NCI-H146 treated with DMSO at 0.1 percent for 48 hours (cell line): ENCODE data around the gene OR2T11.
"Not testable (repeated sequence)": the region's sequence is repeated elsewhere in the genome, so short reads cannot be mapped to it uniquely, and the experiment has no call there.

Experiments used
- DNase-seq: peaks from one replicate; lab custom pipeline; 2025; ENCODE audit not compliant: unreplicated experiment; lab: John Stamatoyannopoulos, UW

Gene OR2T11, protein sequence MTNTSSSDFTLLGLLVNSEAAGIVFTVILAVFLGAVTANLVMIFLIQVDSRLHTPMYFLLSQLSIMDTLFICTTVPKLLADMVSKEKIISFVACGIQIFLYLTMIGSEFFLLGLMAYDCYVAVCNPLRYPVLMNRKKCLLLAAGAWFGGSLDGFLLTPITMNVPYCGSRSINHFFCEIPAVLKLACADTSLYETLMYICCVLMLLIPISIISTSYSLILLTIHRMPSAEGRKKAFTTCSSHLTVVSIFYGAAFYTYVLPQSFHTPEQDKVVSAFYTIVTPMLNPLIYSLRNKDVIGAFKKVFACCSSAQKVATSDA

DNA sequence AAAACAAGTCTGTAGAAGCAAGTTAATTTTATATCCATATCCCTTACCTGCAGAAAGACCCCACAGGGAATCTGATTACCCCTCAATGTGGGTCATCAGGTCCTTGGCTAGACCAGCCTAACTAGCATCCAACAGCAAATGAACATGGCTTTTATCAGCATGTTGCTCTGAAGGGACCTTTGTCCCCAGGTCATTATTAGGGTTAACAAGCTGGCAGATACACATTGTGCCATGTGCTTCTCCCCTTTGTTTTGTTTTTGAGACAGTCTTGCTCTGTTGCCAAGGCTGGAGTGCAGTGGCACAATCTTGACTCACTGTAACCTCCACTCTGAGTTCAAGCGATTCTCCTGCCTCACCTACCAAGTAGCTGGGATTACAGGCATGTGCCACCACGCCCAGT, at the start of gene OR2T11:
OR2T11 (minus strand) TSS at position 101 of the 400 bp plus-strand sequence. CDS start 7,963 bp downstream, outside the sequence.
- not testable (repeated sequence) for DNase-seq

DNA sequence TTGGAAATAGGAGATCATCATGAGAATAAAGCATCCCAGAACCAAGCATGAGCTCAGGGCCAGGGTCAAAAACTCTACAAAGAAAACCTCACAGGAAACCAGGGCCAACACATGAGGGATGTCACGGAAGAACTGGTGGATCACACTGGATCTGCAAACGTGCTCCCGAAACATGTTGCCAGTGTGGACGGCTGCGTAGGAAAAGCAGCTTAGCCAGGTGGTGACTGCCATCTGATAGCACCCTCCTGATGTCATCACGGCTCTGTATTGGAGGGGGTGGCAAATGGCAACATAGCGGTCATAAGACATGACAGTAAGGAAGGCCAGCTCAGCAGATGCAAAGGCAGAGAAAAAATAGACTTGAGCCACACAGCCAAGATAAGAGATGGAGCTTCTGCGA, 46.8 kb upstream of the OR2T11 start:
- no peak for DNase-seq

DNA sequence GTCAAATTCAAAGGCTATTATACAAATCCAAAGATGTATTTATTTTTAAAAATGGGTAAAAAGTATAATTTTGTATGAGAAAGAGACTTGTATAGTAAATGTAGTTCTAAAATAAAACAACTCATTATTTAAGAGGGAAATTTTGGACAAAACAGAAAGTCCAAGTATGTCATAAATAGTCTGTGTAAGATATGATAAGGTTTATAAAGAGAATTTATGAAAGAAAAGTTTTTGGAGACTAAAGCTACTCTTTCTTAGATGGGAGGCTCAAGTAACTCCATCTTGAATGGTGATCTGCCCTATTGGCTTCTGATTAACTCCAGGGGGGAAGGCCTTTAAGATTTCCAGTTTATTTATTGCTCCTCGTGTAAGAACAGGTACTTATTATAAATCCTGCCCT, 35.1 kb upstream of the OR2T11 start:
- DNase-seq, result no peak

DNA sequence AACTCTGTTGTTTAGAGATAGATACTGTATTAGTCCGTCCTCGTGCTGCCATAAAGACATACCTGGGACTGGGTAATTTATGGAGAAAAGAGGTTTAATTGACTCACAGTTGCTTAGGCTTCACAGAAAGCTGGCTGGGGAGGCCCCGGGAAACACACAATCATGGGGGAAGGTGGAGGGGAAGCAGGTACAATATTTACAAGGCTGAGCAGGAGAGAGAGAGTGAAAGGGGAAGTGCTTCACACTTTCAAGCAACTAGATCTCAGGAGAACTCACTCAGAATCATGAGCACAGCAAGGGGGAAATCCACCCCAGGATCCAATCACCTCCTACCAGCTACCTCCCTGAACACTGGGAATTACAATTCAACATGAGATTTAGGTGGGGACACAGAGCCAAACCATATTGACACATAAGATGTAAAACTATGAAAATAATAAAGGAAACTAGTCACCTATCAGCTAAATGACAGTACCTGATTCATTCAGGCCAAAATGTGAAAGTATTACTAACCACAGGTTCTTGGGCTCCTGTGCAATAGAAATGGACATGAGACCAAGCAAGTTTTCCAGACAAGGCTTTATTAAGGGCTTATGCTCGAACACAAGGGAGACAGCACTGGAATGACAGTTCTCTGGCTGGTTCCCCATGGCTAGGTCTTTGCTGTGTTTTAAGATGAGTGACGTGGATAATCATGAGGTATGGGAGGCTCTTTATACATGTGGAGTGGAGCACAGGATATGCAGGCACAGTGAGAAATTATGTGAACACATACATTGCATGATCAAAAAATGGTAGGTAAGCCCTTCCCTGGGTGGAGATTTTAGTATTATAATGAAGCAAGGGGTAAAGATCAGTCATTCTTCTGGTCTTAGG, 28.8 kb upstream of the OR2T11 start:
- not testable (repeated sequence) for DNase-seq

DNA sequence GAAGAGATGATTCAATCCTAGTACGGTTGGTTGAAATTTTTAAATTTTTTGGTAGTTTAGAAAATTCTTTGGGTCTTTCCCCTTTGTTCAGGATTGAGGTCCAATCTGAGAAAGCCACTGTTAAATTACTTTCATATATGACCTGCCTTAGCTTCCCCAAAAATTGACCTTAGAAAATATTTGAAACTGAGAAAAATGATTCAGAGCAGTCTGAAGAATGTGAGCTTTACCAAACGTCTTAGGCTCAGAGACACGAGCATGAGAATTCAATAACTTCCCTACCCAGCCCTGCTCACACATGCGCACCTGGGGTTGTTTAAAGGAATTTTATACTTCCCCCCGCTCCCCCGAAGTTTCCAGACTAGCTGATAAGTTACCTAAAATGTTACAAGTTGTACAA, 21.9 kb upstream of the OR2T11 start:
- DNase-seq, result not testable (repeated sequence)

DNA sequence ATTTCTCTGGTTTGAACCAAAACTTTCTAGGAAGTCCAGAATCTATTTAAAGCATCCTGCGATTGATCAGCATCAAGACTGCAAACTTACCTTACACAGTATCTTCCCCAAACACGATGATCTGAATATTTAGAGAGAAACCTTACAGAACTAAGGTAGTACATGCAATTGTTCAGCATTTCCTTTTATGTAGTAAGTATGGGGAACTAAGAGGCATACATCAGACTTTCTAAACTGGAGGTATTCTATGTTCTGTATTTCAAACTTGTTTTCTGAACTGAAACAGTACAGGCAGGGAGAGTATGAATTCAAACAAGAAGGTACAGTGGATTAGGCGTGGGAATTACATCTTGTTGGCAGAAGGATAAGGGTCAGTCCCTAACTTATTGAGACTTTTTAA, 20.5 kb upstream of the OR2T11 start, which contains the start of gene OR2T27:
OR2T27 (minus strand) TSS at position 175 of the 400 bp plus-strand sequence. CDS start 4,644 bp downstream, outside the sequence.
- DNase-seq, result not testable (repeated sequence)

DNA sequence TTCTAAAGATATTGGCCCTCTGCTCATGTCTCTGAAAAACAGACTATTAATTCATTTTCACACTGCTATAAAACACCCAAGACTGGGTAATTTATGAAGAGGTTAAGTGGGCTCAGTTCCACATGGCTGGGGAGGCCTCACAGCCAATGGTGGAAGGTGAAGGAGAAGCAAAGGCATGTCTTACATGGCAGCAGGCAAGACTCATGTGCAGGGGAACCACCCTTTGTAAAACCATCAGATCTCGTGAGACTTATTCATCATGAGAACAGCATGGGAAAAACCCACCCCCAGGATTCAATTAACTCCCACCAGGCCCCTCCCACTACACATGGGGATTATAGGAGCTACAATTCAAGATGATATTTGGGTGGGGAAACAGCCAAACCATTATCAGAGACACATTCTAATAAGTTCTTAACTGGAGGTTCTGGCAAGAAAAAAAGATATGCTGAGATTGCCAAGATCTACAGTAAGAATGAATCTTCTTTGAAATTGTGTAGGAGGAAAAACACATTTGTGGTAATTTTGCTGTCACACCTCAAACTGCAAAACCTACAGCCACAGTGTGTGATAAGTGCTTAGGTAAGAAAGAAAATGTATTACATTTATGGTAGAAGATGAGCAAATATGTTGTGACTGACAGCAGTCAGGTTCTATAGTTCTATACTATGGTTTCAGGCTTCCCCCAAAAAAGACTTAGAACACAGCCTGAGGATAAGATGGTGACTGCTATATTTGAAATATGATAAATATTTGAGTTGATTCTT, 14.1 kb upstream of the OR2T11 start:
- not testable (repeated sequence) for DNase-seq

DNA sequence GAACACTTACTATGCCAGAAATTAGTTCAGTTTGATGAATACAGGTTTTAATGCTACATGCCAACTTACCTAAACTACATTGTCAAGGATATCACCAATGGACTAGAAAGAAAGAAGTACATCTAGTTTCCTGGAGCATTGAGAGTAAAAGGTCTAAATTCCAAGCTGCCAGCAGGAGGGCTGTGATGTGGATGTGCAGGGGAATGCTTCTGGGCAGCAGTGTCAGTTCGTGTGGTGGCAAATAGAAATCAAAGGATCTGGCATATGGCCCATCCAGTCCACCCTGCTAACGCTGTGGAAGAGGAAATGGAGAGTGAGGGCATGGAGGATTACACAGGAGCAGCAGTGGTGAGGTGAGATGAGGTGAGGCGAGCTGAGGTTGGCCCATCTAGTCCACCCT, 10.3 kb upstream of the OR2T11 start, which contains the start of gene OR2T35:
OR2T35 (minus strand) TSS at position 101 of the 400 bp plus-strand sequence. CDS start 6,020 bp downstream, outside the sequence.
- not testable (repeated sequence) for DNase-seq

DNA sequence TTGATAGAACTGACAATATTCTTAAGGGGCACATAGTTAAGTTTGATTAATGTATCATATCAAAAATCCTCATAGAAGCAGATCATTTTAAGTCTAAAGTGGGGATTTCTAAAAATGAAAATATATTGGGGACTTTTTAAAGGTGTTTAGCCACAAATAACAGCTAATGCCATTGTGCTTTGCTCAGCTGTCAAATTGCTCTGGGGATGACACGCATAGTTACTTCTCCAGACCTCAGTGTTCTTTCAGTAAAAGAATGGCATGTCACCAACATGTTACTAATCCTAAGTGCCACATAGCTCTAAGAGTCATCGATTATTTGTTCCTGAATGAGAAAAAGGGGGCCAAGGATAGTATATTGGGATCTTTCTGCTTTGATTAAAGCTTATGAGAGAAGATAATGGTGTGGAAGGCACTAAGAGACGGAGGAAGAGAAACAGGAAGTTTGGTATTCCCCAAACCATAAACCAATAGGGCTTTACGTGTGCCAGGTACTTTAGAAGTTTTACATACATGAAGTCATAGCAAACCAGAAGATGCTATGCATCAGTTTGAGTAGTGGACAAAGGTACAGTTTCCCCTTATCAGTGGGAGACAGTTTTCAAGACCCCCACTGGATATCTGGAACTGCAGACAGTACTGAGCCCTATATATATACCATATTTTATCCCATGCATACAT, 8.2 kb upstream of the OR2T11 start:
- not testable (repeated sequence) for DNase-seq

DNA sequence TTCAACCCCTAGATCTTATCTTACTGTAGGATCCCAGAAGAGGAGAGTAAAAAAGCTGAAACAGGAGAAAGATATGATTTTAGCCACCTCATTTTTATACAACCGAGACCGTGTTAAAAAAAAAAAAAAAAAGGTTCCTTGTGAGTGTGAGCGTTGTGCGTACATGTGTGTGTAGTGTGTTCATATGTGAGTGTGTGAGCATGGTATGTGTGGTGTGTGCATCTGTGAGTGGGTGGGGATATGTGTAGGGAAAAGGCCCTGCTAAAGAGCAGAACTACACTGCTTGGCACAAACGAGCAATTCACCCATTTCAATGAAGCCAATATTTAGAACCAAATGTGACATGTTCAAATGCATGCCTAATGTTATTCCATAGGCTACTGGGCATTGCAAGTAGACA, 6.7 kb upstream of the OR2T11 start:
- DNase-seq, result not testable (repeated sequence)

DNA sequence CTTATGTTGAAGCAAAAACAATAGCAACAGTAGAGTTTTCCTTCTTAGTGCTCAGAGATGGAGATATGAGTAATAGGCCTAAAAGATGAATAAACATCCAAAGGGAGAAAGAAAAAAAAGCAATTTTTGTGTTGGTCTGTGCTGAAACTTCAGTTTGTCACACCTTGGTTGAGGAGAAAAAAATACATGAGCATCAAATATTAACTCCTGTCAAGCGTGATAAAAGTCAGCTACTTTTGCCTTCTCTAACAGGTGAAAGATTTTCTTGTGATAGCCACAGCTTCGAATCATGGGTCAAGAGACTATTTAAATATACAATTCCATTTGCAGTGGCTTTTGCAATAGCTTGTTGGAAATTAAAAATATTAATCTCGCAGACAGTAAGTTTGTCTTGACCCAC, 6.0 kb upstream of the OR2T11 start:
- DNase-seq, result not testable (repeated sequence)

DNA sequence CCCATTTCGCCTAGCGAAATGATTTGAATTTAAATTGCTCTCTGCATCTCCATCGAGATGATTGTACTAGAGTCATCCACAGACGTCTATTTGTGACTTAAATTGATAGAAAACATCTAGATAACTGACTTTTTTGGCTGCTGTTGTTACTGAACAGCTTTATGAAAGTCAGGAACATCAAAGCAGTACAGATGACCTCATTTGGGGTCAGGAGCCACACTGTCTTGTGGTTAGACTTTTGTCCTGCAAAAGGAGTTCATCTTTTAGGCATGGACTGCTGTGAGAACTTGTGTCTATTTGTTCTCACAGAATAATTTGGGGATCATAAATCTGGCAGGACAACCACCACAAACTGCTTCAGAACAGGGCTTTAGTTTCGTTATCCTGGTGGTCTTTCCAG, 4.8 kb upstream of the OR2T11 start:
- DNase-seq, result not testable (repeated sequence)

DNA sequence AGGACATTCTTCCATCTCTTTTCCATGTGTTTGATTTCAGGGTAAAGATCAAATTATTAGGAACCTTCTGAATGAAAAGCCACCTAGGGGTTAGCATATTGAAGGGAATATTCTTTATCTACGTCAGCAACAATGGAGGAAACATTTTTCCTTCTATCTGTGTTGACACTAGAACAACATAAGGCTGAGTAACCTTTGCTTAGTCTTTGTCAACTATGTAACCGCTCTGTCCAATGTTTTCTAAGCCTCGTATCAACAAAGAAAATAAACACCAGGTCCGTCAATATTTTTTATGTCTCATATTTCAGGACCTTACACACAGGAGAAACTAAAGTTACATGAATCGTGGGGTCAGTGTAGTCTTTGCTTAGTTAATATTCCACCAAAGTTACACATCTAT, 1.7 kb upstream of the OR2T11 start:
- DNase-seq, result not testable (repeated sequence)

DNA sequence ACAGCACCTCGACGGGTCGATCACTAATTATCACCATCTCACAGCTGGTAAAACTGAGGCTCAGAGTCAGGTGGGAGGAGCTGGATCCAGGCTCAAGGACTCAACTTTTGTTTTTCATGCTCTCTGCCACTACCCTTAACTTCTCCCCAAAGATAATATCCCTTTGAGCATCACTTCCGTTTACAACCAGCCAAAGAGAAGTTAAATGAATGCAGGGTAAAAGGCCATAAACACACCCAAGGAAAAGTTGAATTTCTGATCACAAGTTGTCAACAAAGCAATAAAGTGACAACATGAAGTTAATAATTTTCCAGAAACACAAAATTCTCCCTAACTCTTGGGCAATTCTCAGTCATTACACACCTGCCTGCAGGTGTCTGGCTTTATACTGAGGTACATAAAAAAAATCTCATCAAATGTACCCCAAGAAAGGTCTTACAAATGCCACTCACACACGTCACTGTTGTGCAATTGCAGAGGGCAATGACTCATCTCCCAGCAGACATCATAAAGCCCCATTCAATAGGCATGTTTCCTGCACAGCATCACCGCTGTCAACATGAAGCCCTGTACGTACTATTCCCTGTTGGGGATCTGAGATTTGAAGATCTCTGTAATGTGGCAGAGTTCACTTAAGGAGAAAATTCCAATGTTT, 3.4 kb downstream of the OR2T11 start:
- DNase-seq, result no peak

DNA sequence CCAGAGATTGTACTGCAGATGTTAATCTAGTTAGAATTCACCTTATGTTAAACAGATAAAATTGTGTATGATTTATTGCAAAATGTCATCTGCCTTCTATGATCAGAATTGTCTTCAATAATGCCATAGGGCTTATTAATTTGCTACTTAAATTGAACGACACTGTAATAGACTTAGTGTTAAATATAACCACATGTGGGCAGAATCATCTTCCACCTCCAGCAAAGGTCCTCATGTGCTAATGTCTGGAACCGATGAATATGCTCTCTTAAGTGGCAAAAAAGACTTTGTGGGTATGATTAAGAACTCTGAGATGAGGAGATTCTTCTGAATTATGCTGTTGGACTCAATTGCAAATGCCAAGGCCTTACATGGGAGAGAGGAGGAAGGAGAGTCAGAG, 4.3 kb downstream of the OR2T11 start:
- no peak for DNase-seq

DNA sequence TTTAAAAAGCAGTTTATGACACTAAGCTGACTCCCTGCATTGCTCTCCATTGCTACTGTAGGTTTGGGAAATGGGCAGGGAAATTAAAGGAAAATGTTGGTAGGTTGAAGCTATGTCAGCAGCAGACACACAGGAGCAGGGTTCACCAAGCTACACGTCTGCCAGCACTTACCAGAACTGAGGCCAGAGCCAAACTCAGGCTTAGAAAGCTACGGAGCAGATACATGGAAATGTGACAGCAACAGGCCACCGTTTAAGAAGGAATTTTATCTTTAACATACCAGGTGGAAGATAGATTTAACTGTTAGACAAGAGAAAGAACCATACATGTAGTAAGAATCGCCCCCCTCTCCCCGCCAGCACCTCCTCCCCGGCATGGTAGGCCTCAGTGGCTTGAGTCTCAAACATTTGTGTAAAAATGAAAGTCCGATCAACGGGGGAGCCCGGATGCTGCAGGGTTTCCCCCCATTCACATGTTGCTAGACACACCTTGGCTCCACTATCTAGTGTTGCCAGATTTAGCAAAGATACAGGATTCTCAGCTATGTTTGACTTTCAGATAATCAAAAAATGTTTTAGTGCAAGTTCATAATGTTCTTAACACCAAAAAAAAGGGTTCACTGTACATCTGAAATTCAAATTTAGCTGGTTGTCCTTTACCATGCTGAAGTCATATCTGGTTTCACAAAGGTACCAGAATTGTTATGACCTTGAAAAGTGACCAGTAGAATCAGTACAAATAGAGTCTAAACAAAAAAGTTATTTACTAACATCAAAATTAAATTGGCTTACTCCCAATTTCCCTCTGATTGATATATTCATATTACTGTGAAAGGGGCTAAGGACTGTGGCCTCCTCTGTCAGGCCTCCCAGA, 6.7 kb downstream of the OR2T11 start:
- no peak for DNase-seq

DNA sequence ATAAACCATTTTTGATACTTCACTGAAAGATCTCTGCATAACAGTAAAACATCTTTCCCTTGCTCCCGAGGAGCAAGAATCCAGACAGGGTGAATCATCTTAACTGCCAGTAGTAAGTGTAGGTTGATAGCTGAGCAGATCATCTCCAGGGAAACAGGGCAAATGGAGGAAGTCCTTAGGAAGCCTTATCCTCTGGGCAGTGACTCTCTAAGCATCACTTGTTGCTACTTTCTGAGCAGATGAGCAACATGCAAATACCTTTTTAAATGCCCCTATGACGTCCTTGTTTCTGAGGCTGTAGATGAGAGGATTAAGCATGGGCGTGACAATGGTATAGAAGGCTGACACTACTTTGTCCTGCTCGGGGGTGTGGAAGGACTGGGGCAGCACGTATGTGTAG, 8.9 kb downstream of the OR2T11 start:
- DNase-seq, result no peak

DNA sequence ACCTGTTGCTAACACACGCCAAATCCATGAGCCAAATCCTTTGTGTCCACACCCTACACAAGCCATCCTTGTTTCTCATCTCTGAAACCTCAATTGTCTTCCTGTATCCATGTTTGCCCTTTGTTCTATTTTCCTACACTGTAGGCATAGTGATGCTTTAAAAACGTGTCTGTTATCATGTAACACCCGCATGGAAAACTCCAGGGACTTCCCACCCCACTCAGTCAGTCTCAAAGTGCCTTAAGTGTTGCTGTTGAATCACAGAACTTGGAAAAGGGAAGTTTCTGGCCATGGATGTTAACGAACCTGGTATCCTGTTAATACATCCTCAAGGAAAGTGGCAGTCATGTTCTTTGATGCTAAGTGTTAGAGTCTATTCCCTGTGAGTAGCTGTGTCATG, 9.7 kb downstream of the OR2T11 start:
- DNase-seq, result no peak

DNA sequence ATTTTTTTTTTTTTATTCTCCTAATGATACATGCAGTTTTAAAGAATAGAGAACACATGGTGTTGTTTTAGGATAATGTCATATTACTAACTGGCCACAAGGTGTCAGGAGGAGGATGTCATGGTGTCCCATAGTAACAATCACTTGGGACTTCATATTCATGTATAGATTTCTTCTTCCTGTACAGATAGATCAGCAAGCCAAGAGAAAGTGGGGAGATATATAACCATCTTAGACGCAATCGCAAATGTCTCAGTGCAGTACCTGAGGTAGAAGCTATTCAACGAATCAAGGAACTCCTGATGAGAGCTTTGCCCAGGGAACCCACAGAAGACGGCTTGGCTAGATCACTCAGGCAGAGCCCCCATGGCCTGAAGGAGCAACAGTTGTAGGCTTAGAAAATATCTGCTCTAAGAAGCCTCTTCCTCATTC, 12.3 kb downstream of the OR2T11 start:
- DNase-seq, result peak; percentile 9
